GM18499 (cell line): ENCODE data around the gene ADRA2B.

ENCODE experiments used
- ATAC-seq: cut with Tn5 transposase; IDR thresholded peaks from one replicate; pipeline ENCODE4 v1.9.1; 2021; ENCODE audit warnings: moderate number of reproducible peaks; ENCODE audit not compliant: insufficient read depth, unreplicated experiment

The ADRA2B gene

DNA sequence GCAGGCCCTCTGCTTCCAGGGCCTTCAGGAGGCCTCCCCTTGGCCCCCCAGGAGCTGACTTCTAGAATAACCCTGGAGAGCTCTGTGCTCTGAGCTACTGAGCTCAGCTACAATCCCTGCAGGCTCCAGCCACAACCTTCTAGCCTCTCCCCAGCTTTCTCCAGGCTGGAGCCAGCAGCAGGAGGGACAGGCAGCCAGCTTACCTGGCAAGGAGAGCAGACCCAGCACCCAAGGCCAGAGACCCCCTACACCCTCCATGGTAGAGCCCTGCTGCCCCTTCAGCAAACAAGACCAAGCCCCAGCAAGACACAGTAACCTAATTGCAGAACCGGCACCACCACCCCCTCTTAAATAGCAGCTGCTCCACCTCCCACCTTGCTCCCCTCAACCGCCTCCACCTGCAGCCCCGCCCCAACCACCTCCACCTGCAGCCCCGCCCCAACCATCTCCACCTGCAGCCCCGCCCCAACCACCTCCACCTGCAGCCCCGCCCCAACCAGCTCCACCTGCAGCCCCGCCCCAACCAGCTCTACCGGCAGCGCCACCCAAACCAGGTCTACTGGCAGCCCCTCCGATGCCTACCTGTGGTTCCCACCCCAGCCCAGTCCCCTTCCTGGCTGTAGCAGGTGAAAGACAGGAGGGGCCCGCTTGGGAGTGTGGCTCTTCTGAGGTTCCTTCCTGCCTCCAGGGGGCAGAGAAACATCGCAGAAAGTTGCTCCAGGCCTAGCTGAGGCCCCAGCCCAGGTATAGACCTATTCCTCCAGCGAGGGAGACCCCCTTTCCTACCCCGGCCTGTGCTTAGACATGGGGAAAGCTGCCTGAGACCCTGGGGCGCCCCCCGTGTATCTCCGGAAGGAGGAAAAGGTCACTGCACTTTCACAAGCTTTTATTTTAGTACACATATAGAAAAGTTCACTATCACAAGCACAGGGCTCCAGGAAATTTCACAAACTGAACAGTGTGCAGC, 22.1 kb upstream of the ADRA2B start, which contains the start of gene ASTL:
Gene ASTL (minus strand): TSS at position 324 of the 967 bp plus-strand sequence. CDS start 66 bp downstream, at position 258.
- no peak for ATAC-seq

DNA sequence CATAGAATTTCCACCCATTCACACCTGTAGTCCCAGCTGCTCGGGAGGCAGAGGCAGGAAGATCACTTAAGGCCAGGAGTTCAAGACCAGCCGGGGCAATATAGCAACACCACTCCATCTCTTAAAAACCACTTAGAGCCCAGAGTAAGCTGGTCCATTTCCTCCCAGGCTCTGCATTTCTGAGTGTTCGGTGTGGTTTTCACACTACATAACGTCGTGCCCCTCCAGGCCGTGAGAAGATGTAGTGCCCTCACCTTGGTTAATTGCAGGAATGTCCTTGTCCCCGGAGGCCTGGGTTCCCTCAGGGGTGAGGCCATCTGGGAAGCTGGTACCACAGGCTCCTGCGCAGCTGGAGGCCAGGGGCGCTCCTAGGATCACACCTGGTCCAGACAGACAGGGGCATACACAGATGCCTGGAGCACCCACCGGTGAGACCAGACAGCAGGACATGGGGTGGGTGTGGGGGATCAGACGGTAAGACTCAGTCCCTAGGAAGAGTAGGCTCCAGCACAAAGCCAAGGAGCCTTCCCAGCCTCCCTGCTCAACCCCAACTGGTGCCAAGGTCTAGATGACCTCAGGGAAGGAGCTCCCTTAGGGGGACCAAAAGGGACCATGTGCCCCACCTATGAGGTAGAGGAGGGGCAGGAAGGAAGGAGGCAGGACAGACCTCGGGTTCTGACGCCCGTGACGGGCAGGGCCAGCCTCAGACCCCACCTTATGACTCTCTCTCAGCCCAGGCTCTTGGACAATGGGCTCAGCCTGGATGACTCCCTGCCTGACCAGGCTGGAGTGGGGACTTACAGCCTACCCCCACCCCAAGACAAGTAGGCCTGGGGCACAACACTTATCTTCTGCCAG, 21.2 kb upstream of the ADRA2B start:
- no peak for ATAC-seq

DNA sequence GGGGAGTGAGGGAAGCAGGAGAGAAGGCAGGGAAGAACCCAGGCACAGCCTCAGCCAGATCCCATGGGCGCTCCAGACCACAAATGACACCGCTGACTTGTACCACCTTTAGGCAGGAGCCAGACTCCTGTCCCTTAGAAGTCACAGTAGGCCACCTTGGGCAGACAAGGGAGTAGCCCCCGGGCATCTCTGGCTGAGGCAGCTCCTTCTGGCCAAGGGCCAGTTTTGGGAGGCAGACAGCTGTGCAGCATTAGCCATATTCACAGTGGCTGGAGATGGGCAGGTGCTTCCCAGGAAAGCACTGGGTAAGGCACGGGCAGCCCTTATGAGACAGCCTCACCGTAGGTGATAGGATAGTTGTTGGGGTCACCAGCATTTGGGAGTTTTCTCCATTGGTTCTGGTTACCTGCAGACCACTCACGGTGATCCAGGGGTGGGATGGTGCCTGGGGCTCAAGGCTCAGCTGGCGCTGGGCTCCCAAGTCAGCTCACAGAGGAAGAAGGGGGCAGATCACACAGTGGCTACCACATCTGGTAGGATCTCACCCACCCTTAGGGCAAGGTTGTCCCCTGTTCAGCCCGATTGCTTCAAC, 19.9 kb upstream of the ADRA2B start:
- ATAC-seq, result no peak

DNA sequence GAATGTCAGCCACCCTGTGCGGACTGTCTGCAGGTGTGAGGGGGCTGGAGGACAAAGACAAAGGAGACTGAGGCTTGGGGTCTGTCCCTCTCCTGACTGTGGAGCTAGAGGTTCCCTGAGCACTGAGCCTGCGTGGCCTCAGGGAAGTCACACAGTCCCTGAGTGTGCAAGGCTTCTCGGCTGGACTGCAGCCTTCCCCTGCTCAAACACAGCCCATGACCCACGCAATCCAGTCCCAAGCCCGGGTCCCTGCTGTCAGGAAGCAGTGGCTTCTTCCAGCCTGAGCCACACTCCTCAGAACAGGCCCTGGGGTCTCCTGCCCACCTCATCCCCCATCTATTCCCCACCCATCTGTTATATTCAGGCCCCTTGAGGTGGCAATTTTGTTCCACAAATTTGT, 19.2 kb upstream of the ADRA2B start:
- ATAC-seq, result no peak

DNA sequence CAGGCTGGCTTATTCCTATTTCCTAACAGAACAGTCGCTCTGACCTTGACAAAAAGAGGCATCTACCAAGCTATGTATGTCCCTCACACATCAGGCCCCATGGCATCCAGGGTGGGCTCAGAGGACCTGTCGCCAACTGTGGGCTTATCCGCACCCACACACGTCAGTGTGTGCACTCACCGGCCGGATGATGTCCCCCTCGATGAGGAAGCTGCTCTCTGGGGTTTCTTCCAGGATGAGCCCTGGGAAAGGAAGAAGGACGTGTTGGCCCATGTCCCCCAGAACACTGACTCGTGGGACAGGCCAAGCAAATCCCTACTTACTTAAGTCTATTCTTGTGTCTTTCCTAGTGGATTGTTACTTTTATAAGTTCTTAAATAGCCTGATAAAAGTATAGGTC, 18.8 kb upstream of the ADRA2B start:
- no peak for ATAC-seq

DNA sequence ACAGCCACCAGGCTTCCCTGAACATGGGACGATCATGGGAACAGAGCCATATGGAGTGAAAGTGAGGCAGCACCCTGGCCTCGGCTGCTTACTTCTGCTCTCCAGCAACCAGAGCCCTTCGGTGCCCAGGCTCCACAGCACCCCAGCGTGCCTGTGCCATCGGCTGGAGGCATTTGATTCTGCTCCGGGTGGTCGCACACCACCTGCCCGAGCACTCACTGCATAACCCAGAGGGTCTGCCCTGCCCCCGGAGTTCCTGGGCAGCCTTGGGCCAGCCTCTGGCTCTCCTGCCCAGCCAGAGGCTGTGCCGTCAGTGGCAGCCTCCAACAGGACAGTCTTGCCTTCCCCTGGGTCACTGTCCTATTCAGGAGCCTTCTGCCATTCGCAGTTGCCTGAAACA, 18.1 kb upstream of the ADRA2B start:
- no peak for ATAC-seq

DNA sequence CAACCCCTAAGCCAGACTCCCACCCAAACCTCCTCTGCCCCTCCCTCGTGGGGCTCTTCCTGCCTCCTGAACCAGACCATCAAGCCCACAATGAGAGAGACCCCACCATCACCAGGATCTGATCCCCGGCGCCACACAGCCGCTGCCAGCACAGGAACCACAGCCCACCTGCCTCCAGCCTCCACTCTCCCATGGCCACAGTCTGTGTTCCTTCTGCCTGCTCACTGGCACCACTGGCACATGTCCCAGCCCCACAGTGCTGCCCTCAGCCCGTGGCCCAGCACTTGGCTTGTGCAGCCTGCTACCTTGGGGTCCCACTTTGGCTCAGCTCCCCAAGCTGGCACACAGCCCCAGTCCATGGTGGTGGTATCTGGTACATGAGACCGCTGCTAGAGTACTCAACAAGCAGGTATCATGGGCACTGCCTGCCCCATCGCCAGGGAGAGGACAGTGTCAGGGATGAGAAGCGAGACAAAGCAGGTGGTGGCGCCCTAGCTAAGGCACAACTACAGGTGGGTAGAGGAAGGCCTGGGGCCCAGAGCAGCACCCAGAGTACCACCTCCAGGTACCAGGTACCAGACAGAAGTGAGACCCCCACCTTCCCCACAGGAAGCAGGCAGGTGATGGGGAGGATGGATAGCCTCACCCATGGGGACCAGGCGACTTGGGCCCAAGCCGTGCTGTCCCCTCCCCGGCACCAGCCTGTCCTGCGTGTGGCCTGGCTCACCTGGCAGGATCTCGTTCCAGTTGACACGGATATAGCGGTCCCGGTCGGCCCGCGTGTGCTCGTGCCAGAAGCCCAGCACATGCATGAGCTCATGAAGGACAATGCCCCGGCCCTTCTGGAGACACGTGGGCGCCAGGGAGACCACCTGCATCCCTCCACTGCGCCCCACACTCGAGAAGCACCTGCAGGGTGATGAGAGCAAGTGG, 15.7 kb upstream of the ADRA2B start:
- ATAC-seq, result no peak

DNA sequence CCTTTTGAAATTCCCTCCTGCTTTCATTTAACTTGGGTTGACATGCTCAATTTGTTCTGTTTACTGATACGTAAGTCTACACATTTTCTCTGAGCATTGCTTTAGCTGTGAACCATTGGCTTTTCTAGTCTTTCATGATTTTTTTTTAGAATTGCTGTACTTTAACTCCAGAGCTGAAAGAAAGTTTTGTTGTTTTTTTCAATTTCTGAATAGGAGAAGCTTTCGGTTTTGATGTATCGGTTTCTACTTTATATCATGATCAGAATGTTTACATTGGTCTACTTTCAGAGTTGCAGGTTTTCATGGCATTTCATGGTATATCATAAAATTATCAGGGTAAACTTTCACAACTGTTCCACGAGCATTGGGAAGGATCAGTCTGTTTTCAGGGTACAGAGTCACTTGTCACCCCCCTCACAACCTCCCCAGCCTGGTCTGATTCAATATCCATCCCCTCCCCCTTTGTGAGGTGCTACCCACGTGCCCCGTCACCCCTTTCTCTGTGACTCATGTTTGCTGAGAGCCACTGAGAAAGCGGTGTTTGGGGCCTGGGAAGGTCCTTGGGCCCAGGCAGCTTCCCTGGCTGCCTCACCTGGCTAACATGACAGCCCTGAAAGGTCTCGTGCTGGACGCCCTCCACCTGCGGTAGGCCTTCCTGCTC, 14.9 kb upstream of the ADRA2B start:
- no peak for ATAC-seq

DNA sequence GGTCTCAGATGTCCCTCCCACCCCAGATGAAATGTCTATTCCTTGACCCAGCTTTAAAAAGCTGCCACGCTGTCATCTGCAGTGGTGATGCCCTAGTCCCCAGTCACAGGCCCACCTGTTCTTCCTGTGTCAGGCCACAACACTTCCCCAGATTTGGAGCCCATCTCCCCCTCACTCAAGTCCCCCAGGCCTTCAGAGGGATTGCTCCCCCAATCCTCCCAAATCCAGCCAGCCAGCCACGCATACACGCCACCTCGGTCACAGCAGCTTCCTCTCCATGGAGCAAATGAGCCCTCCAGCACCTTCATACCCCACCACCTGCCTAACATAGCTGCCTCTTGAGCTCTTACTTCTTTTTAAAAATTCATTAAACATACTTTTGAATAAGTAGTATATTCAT, 14.1 kb upstream of the ADRA2B start:
- ATAC-seq, result no peak

DNA sequence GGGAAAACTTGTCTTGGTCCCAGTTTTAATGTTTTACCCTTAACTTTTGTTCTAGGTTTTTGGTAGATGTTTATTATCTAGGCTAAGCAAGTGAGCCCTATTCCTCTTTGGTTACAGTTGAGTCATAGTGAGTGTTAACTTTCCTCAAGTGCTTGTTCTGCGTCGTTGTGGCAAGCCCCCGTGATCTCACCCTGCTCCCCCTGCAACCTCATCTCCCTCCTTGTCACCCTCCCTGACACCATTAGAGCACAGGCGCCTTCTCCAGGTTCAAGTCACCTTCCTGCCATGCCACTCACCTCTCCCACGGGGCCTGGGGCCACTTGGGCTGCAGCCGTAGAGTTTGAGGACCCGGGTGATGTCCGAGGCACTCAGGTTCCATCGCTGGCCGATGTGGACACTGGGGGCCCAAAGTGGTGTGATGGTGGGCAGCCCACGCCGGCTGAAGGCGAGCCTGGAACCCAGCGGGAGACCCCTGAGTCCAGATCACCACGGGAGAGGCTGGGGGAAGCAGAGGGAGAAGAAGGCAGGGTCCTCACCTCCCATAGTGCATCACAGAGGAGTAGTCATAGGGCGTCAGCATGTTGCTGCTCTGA, 13.3 kb upstream of the ADRA2B start:
- no peak for ATAC-seq

DNA sequence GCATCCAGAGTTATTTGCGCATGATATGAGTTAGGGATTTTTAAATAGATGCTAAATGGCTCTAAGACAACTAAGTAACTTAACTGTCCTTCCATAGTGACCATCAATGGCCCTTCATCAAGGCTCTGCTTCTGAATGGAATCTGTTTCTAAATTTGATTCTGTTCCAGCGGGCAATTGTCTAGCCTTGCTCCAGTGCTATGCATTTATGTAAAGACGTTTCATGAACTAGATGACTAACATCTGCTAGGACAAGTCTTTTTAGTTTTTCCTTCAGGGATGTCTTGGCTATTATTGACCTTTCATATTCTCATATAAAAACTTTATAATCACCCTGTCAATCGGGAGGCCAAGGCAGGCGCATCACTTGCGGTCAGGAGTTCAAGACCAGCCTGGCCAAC, 12.1 kb upstream of the ADRA2B start:
- ATAC-seq, result no peak

DNA sequence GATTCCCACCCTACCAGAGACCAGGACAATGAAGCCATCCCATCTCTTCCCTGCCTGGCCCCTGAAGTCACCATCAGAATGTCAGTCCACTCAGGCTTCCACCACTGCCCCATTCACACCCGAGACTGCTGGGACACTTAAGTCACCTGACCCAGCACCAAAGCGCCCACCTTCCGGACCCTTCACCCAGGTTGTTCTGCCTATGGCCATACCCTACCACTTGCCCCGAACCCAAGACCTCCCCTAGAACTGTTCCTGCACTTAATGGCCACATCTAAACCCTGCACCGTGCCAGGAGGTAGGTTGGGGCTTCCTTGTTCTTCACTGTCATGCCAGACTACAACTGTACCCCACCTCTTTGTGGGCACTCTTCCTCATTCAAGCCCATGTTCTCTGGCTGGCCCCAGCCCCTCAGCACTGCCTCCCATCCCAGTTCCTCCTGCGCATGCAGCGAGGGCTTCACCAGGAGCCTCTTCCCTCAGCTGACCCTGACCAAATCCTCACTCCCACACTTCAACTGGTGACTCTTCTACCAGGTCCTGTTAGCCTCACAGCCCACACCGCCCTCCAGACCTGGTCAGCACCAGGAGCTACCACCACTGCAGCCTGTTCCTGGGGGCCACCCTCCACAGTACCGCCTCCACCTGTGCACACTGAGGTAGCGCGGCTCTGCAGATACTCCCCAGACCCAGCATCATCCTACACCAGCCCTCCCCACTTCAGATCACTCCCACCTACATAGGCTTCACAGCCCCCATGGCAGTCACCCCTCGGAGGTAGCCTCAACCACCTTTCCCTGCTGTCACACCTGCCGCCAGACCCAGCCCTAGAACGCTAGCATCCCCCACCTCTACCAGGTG, 8.3 kb upstream of the ADRA2B start:
- ATAC-seq, result no peak

DNA sequence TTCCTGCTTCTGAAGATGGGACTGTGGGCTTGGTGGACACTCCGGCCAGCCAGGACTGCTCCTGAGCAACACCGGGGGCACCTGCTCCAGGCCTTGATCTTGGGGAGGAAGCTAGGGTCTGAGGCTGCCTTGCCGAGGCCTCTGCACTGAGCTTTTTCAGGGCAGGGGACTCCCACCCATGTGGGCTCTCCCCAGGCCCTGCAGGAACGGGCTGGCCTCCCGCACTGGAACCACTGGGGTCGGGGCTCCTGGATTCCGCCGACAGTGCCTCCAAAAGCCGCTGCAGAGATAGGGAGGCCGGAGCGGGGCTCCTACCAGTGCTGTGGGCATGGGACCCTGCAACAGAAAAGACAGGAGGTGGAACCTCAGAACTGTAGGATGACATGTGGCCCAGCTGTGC, 7.6 kb upstream of the ADRA2B start:
- no peak for ATAC-seq

DNA sequence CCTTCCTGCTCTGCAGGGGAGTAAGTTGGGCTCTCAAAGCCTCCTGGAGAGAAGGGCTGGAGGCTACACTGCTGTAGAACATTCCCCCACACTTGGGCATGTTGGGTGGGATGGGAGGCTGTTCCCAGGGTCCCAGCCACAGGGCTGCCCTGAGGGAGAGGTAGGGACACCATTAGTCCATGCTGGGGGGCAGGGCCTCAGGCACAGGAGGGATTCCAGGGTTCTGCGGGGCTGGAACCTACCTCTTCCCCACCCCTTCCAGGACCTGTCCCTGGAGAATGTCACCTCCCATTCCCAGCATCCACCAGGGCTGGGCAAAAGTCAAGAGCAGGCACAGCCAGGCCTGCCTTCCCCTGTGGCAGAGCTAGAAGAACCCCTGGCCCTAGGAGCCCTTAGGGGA, 6.9 kb upstream of the ADRA2B start:
- no peak for ATAC-seq

DNA sequence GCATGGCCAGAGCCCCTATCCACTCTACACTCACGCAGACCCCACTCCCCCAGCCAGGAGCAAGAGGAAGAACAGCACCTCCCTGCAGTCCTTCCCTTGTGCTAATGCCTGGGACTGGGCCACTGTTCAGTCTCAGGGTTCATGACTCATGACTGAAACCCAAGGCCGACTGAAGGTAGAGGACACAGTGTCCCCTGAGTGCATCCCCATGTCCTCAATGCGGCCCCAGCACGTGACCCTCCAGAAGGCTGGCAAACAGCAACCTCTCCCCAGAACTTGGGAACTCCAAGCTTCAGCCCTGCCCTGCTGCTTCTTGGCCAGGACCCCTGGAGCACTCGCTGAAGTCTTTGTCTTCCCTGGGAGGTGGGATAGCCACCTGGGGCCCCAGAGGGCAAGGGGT, 6.0 kb upstream of the ADRA2B start:
- no peak for ATAC-seq

DNA sequence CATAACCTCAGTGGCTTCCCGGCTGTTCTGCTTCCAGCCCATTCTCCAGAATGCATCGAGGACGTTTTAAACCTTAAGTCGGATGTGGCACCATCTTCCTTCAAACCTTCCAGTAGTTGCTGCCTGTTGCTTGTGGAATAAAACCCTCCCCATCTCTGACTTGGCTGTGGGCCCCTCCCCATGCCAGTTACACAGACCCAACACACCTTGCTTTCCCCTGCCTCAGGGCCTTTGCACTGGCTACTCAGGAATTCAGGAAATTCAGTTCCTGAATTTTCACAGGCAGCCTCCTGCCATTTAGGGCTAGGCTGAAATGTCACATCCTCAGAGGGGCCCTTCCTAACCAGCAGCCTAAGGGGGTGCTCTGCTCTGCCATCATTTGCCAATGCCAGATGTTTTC, 5.0 kb upstream of the ADRA2B start:
- ATAC-seq, result no peak

DNA sequence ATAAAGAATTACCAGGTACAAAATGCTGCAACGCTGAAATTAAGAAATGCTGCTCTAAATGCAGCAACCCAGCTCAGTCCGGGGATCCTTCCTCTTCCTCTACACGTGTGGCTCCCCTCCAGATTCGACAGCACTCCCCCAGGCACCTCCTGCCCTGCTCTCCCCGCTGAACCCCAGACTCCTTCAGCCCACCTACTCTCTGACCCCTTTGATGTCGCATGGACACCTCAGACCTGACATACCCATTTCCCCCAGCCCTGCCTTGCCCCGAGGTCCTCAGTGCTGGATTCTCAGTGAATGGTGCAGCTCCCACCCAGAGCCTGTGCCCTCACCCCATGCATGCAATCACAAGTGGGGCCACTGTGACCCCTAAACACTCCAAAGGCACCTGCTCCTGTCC, 4.6 kb upstream of the ADRA2B start:
- ATAC-seq, result no peak

DNA sequence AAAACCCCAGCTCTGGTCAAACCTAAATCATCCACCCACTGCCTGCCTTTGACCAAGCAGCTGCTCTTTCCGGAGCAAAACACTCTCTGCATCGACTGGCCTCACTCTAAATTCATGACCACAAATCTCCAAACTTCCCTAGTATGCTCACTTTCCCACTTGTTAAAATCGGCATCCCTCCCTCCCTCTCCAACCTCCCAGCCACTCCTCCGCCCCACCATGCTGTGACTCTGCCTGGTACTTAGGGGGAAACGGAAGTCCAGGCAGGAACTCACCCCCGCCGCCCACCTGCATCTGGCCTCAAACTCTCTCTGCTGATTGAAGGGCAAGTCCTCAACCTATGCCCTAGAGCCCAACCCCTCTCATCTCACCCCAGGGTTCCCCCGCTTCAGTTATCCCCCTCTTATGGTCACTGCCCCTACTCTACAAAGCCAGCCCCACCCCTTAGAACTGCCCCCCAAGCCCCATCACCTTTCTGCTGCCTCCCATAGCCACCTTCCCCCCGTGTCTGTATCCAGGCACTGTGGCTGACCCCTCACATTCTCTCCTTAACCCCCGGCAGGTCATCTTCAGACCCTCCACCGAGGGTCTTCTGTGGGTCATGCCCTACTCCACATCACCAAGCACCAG, 3.8 kb upstream of the ADRA2B start:
- no peak for ATAC-seq
